Measurements from ENCODE around the gene ARID1B.

Gene ARID1B

GRCh38 chr6:156938143-156938542 is 161.0 kb downstream of the ARID1B start:
- Histone ChIP-seq H3K9me3 (ENCODE audit: insufficient read depth, low read length) (no peaks in the 10 kb centered on the region), H3K4me3 (ENCODE audit: insufficient read depth, low read length, poor library complexity, severe bottlenecking) (no peak overlapping the region), H3K9me2 (replicated peaks; ENCODE audit: insufficient read depth, low read length) (no peaks in the 10 kb centered on the region), H3K27me3 (ENCODE audit: low read length) (no peaks in the 10 kb centered on the region), H3K79me2 (ENCODE audit: insufficient read depth, low read length) (peaks cover 66% of the 10 kb centered on the region), H3K36me3 (ENCODE audit: low read length) (peaks cover 4% of the 10 kb centered on the region; the same call in 1 of the 2 replicates), H3K4me2 (ENCODE audit: low read depth, low read length, poor library complexity, severe bottlenecking) (no peak overlapping the region), H4K20me1 (ENCODE audit: low read depth, low read length) (peaks cover 15% of the 10 kb centered on the region; the same call in 1 of the 2 replicates), H3F3A (ENCODE audit: insufficient read depth) (0 out of 2 replicates have a peak, but pooled peaks cover 3% of the 10 kb centered on the region), H3K9ac (ENCODE audit: low read length) (no peak overlapping the region), H2AFZ (ENCODE audit: low read depth, low read length, severe bottlenecking) (no peak overlapping the region), H3K27ac (ENCODE audit: low read depth, low read length) (no peak overlapping the region)
- no peak for TF ChIP-seq CTCF (IDR thresholded peaks at IDR 0.05; ENCODE audit: insufficient read depth, low read length, poor library complexity, severe bottlenecking)
- TF ChIP-seq EZH2phosphoT487 (conservative IDR thresholded peaks at IDR 0.05; ENCODE audit: low read length), result no peak

GRCh38 chr6:156940221-156940620 is 163.0 kb downstream of the ARID1B start:
- 0 out of 2 replicates have a peak, but pooled peaks cover 2% of the 10 kb centered on the region for H3F3A ChIP-seq (ENCODE audit: insufficient read depth)
- no peak overlapping the region for H3K27ac ChIP-seq (ENCODE audit: low read depth, low read length)
- H3K9ac ChIP-seq (ENCODE audit: low read length), result no peak overlapping the region
- H3K27me3 ChIP-seq (ENCODE audit: low read length), result no peaks in the 10 kb centered on the region
- peaks cover 4% of the 10 kb centered on the region; the same call in 1 of the 2 replicates for H3K36me3 ChIP-seq (ENCODE audit: low read length)
- H3K79me2 ChIP-seq (ENCODE audit: insufficient read depth, low read length), result peaks cover 58% of the 10 kb centered on the region
- H3K4me2 ChIP-seq (ENCODE audit: low read depth, low read length, poor library complexity, severe bottlenecking), result no peak overlapping the region
- no peak for TF ChIP-seq EZH2phosphoT487 (conservative IDR thresholded peaks at IDR 0.05; ENCODE audit: low read length)
- peaks cover 15% of the 10 kb centered on the region; the same call in 1 of the 2 replicates for H4K20me1 ChIP-seq (ENCODE audit: low read depth, low read length)
- no peaks in the 10 kb centered on the region for H3K9me2 ChIP-seq (replicated peaks; ENCODE audit: insufficient read depth, low read length)
- no peak overlapping the region for H2AFZ ChIP-seq (ENCODE audit: low read depth, low read length, severe bottlenecking)
- no peak overlapping the region for H3K4me3 ChIP-seq (ENCODE audit: insufficient read depth, low read length, poor library complexity, severe bottlenecking)
- H3K9me3 ChIP-seq (ENCODE audit: insufficient read depth, low read length), result no peaks in the 10 kb centered on the region

GRCh38 chr6:156942266-156942665 is 165.1 kb downstream of the ARID1B start:
- TF ChIP-seq EZH2phosphoT487 (conservative IDR thresholded peaks at IDR 0.05; ENCODE audit: low read length), result no peak
- no peak for TF ChIP-seq CTCF (IDR thresholded peaks at IDR 0.05; ENCODE audit: insufficient read depth, low read length, poor library complexity, severe bottlenecking)
- H3K79me2 ChIP-seq (ENCODE audit: insufficient read depth, low read length), result peaks cover 67% of the 10 kb centered on the region
- peaks cover 15% of the 10 kb centered on the region; the same call in 1 of the 2 replicates for H4K20me1 ChIP-seq (ENCODE audit: low read depth, low read length)

GRCh38 chr6:156943166-156943565 is 166.0 kb downstream of the ARID1B start:
- Histone ChIP-seq H3K4me2 (ENCODE audit: low read depth, low read length, poor library complexity, severe bottlenecking) (no peak overlapping the region), H3F3A (ENCODE audit: insufficient read depth) (0 out of 2 replicates have a peak, but pooled peaks cover 2% of the 10 kb centered on the region), H3K9me2 (replicated peaks; ENCODE audit: insufficient read depth, low read length) (no peaks in the 10 kb centered on the region), H3K36me3 (ENCODE audit: low read length) (no peaks in the 10 kb centered on the region), H2AFZ (ENCODE audit: low read depth, low read length, severe bottlenecking) (no peak overlapping the region), H3K79me2 (ENCODE audit: insufficient read depth, low read length) (peaks cover 60% of the 10 kb centered on the region), H3K27me3 (ENCODE audit: low read length) (no peaks in the 10 kb centered on the region), H3K9ac (ENCODE audit: low read length) (no peak overlapping the region), H3K27ac (ENCODE audit: low read depth, low read length) (no peak overlapping the region), H3K4me3 (ENCODE audit: insufficient read depth, low read length, poor library complexity, severe bottlenecking) (no peak overlapping the region), H3K9me3 (ENCODE audit: insufficient read depth, low read length) (no peaks in the 10 kb centered on the region), H4K20me1 (ENCODE audit: low read depth, low read length) (peaks cover 15% of the 10 kb centered on the region)
- no peak for TF ChIP-seq EZH2phosphoT487 (conservative IDR thresholded peaks at IDR 0.05; ENCODE audit: low read length)
- TF ChIP-seq CTCF (IDR thresholded peaks at IDR 0.05; ENCODE audit: insufficient read depth, low read length, poor library complexity, severe bottlenecking), result no peak

More at GRCh38 chr6:156942266-156942665, 165.1 kb downstream of the ARID1B start:
- Histone ChIP-seq H3F3A (ENCODE audit: insufficient read depth) (0 out of 2 replicates have a peak, but pooled peaks cover 2% of the 10 kb centered on the region), H3K4me2 (ENCODE audit: low read depth, low read length, poor library complexity, severe bottlenecking) (no peak overlapping the region), H3K27ac (ENCODE audit: low read depth, low read length) (no peak overlapping the region), H3K36me3 (ENCODE audit: low read length) (no peaks in the 10 kb centered on the region), H3K9ac (ENCODE audit: low read length) (no peak overlapping the region), H3K27me3 (ENCODE audit: low read length) (no peaks in the 10 kb centered on the region), H3K9me3 (ENCODE audit: insufficient read depth, low read length) (no peaks in the 10 kb centered on the region), H3K9me2 (replicated peaks; ENCODE audit: insufficient read depth, low read length) (no peaks in the 10 kb centered on the region), H2AFZ (ENCODE audit: low read depth, low read length, severe bottlenecking) (no peak overlapping the region), H3K4me3 (ENCODE audit: insufficient read depth, low read length, poor library complexity, severe bottlenecking) (no peak overlapping the region)
